Ishikawa (cell line): ENCODE measurements around the gene TM9SF3.

Experiments
- CEBPB ChIP-seq: IDR thresholded peaks from 2 replicates; pipeline ENCODE4 v1.6.1; 2012
- EGR1 ChIP-seq: IDR thresholded peaks from 2 replicates; pipeline ENCODE4 v1.6.1; 2012
- EP300 ChIP-seq: IDR thresholded peaks from 2 replicates; pipeline ENCODE4 v1.6.1; 2012; ENCODE audit warnings: borderline replicate concordance
- FOXM1 ChIP-seq: IDR thresholded peaks from 2 replicates; pipeline ENCODE4 v1.6.1; 2012; ENCODE audit warnings: low read depth, borderline replicate concordance
- MAX ChIP-seq: IDR thresholded peaks from 2 replicates; pipeline ENCODE4 v1.6.1; 2012
- REST ChIP-seq: IDR thresholded peaks from 2 replicates; pipeline ENCODE4 v1.6.1; 2012; ENCODE audit warnings: low read depth, mild to moderate bottlenecking
- TAF1 ChIP-seq: IDR thresholded peaks from 2 replicates; pipeline ENCODE4 v1.6.1; 2012; ENCODE audit warnings: low read depth, mild to moderate bottlenecking
- TCF12 ChIP-seq: IDR thresholded peaks from 2 replicates; pipeline ENCODE4 v1.6.1; 2012; ENCODE audit warnings: low read depth
- TEAD4 ChIP-seq: IDR thresholded peaks from 2 replicates; pipeline ENCODE4 v1.6.1; 2012

- TF ChIP-seq MAX (no peak), TAF1 (no peak), TCF12 (no peak), EP300 (no peak), TEAD4 (no peak), REST (no peak), FOXM1 (no peak), EGR1 (no peak), CEBPB (no peak)
Observed at GRCh38 chr10:96588616-96589419, 2.0 kb upstream of the TM9SF3 start.
